SKM-1 treated with dmso at 0.1 percent for 144 hours (cell line): ENCODE data around the gene TGFB1.
"Not testable (repeated sequence)": the region's sequence is repeated elsewhere in the genome, so short reads cannot be mapped to it uniquely, and the experiment has no call there.

Experiments
- DNase-seq: peaks from one replicate; lab custom pipeline; 2025; ENCODE audit not compliant: unreplicated experiment; lab: John Stamatoyannopoulos, UW

The TGFB1 gene

DNA sequence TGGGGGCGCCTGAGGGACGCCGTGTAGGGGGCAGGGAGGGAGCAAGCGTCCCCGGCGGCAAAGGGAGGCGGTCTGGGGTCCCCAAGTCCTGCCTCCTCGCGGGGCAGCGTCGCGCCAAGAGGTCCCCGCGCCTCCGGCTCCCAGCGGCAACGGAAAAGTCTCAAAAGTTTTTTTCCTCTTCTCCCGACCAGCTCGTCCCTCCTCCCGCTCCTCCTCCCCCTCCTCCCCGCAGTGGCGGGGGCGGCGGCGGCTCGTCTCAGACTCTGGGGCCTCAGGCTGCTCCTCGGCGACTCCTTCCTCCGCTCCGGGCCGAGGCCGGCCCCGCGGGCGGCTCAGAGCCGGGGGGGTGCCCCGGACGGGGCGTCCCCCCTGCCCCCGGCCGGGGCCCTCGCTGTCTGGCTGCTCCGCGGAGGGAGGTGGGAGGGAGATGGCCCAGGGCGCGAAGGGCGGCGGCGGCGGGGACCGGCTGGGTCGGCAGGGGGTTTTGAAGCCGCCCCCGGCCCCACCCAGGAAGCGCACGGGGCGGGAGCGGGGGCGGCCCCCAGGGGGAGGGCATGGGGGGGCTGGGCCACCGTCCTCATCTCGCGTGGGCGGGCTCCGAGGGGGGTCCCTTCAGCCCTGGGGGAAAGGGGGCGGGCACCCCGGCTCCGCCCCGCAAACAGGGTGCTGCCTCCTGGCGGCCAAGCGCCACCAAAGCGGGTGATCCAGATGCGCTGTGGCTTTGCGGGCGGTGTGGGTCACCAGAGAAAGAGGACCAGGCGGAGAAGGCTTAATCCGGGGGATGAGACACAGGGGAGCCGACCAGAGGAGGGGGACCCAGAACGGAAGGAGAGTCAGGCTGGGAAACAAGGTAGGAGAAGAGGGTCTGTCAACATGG is at the start of gene TGFB1:
TSS of gene TGFB1 (minus strand) at position 457 of the 877 bp plus-strand sequence. CDS start 878 bp downstream, outside the sequence.
- peak; percentile 84 for DNase-seq

DNA sequence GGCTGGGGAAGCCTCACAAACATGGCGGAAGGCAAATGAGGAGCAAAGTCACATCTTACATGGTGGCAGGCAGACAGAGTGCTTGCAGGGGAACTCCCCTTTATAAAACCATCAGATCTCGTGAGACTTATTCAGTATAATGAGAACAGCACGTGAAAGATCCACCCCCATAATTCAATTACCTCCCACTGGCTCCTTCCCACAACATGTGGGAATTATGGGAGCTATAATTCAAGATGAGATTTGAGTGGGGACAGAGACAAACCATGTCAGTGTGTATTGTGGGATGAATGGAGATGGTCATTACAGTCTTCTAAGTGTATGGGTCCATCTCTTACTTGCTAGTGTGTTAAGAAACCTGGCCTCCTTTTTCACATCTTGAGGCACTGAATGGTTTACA is 48.3 kb upstream of the TGFB1 start:
- no peak for DNase-seq

DNA sequence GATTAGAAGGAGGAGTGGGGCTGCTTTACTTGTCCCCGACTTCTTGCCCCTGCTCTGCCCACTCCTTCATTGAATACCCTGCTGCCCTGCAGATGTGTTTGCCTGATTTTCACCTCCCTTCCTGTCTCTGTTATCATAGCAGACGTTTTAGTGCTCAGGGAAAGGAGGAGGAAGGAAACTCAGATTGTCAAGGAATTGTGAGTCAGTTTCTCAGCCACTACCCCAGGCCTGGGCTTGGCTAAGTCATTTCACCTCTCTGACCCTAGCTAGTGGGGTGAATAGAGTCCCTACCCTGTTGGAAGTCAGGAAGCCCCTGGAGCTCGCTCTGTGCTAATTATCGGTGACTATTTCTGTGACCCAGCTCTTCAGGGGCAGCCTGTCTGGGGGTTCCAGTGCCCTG is 47.8 kb upstream of the TGFB1 start:
- DNase-seq, result no peak

DNA sequence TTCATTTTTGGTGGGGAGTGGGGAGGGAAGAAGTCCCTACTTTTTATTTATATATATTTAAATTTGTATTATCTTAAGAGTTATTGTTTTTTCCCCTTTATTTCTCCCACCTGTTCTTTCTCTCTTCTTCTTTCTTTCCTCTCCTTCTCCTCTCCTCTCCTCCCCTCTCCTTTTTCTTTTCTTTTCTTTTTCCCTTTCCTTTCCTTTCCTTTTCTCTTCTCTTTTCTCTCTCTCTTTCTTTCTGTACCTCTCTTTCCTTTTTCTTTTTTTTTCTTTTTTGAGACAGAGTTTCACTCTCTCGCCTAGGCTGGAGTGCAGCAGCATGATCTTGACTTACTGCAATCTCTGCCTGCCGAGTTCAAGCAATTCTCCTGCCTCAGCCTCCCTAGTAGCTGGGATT is 45.8 kb upstream of the TGFB1 start:
- DNase-seq, result no peak

GRCh38 chr19:41399091-41399490 is 45.4 kb upstream of the TGFB1 start:
- no peak for DNase-seq

DNA sequence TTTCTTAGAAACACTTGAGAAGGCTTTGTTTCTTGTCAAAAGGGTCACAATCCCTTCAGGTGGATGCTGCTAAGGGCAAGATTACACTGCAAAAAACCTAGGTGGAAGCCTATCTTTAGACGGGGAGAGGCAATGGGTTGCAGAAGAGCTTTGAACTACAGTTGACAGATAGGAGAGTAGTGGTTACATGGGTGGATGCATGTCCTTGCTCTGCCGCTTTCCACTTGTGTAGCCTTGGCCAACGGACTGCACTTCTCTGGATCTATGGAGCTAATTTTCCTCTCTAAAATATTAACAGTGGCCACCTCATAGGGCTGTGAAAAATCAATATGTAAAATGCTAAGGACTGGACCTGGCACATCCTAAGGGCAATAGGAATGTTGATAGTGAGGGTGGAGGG is 44.9 kb upstream of the TGFB1 start:
- DNase-seq, result no peak

DNA sequence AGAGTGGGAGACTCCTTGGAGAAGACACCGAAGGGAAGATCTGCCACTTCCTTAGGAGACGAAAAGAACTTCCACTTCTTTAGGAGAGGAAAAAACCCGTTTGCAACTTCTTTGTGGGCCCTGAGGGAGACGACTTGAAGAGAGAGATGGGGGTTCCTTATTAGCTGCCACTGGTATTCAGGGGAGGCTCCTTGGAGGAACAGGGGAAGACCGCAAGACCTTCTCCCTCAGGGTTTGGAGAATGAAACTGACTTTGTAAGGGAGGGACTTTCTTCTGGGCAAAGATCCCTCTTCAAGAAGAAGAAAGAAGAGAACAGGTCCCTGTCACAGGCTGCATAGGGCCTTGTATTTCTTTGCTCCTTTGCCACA is 44.3 kb upstream of the TGFB1 start:
- no peak for DNase-seq

DNA sequence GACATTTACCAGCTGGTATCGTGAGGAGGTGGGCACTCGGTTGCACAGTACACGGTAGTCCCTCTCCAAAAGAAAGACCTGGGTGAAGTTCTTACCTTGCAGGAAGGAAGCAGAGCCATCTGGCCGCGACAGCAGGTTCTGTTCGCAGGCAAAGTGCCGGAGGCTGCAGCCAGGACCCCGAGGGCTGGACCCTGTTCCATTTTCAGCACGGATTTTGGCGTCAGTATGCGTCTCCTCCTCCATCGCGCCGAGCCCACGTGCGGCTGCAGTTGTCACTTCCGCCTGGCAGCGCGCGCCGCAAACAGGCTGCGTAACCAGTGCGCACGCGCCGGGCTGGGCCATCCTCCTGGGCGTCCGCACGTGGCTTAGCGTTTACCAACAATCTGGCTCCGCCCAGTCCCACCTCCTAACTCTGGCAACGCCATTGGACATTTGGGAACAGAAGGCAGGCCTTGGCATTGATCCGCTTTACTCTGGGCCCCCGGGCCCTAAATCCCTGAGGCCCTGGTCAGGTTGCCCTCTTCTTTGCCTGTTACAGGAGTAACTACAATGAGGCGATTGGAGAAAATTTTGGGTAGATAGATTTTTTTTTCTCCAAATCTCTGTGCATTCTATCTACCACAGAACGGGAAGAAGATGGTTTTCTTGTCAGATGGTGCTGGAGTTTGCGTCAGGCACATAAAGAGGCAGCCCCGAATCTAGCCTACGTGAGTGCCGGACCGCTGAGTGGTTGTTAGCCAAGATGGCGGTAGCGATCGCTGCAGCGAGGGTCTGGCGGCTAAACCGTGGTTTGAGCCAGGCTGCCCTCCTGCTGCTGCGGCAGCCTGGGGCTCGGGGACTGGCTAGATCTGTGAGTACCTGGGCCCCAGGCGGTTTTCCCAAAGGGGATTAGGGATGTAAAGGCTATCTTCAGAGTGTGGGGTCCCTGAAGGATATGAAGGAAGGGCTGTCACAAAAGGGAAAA is 43.6 kb upstream of the TGFB1 start, which contains the start of the genes BCKDHA and EXOSC5:
TSS of gene BCKDHA (plus strand) at position 733 of the 964 bp plus-strand sequence. CDS start at position 743, 10 bp downstream.
TSS of gene EXOSC5 (minus strand) at position 274 of the 964 bp plus-strand sequence. CDS start at position 243, 31 bp downstream.
- peak; percentile 99 for DNase-seq

DNA sequence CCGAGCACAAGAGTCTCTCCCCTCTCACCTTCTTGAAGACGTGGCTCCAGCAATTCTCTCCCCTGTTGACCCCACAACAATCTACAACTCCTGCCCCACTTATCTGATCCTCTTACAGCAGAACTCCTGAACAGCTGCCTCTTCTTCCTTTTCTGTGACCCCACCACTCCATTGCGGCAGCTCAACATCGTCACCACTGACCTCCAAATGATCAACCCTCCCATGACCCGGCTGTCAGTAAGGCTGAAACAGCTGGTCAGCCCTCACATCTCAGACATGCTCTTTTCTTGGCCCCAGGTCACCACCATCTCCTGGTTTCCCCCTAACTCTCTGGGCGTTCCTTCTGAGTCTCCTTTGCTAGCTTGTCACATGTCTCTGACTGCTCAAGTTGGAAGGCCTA is 41.6 kb upstream of the TGFB1 start:
- DNase-seq, result no peak

- no peak for DNase-seq
Observed at GRCh38 chr19:41392775-41393174, 39.1 kb upstream of the TGFB1 start.

DNA sequence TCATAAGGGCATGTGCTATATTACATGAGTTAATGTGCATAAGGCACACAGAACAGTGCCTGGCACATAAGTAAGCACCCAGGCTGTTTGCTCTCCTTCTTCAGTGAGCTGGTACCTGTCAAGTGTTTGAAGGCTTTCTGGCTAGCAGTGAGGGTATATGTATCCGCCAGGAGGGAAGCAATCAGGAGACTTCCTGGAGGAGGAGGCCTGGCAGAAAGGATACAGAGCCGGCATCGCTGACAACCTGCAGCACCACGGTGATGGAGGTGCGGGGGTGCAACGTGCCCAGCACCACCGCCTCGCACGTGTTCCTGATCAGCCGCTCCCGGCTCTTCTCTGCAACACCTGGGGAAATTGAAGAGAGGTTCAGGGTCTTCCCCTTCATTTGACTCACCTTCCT is 37.9 kb upstream of the TGFB1 start:
- no peak for DNase-seq

- no peak for DNase-seq
Observed at GRCh38 chr19:41386442-41386841, 32.7 kb upstream of the TGFB1 start.

DNA sequence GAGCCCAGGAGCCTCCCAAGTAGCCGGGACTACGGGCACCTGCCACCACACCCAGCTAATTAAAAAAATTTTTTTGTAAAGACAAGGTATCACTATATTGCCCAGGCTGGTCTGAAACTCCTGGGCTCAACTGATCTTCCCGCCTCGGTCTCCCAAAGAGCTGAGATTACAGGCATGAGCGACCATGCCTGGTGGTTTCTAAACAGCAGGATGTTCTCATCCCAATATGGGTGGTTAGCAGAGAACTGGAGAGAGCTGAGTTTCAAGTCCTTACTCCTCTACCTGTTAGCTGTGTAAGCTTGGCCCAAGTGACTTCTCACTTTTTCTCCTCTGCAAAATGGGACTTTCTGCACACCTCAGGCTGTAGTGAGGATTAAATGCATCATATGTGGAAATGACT is 30.6 kb upstream of the TGFB1 start:
- no peak for DNase-seq

DNA sequence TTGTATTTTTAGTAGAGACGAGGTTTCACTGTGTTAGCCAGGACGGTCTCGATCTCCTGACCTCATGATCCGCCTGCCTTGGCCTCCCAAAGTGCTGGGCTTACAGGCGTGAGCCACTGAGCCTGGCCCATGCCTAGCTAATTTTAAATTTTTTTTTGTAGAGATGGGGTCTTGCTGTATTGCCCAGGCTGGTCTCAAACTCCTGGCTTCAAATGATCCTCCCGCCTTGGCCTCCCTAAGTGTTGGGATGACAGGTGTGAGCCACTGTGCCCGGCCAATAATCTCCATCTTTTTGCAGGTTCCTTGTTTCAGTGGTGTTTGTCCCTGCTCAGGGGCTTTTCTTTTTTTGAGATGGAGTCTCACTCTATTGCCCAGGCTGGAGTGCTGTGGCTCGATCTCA is 27.8 kb upstream of the TGFB1 start:
- DNase-seq, result not testable (repeated sequence)

DNA sequence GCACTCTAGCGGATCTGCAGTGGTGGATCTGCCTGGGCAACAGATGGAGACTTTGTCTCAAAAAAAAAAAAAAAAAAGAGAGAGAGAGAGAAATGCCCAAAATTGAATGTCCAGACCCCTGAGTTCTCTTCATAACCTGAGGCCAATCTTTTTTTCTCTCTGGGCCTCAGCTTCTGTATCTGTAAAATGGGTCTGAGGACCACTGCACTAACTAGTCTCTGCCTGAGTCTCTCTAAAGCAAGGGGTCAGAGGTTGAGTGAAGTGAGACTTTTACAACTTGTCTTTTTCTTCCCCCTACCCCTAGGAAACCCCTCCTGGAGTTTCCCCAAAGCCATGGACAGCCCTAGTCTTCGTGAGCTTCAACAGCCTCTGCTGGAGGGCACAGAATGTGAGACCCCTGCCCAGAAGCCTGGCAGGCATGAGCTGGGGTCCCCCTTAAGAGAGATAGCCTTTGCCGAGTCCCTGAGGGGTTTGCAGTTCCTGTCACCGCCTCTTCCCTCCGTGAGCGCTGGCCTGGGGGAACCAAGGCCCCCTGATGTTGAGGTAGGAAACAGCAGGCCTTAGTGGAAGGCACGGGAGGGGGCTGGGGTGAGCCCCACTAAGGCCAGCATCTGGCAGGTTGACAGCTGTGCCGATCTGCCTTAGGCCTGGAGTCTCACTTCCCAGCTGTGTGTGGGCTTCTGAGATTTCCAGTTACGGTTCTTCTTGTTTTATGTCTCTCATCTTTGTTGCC is 24.4 kb upstream of the TGFB1 start:
- DNase-seq, result no peak

DNA sequence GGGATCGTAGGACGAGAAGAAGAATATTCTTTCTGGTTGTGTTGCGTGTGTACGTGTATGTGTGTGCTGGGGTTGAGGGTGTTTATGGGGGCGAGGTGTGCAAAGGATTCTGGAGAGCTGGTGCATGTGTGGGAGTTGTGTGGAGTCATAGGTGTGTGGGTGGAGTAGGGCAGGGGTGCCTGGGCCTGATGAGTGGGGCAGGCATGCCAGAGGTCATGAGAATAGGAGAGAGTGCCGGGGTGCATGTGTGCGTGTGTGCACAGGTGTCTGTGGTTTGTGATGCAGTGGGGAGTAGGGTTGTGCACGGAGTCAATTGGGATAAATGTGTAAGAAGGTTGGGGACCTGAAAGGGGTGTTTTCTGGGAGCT is 23.3 kb upstream of the TGFB1 start:
- no peak for DNase-seq

DNA sequence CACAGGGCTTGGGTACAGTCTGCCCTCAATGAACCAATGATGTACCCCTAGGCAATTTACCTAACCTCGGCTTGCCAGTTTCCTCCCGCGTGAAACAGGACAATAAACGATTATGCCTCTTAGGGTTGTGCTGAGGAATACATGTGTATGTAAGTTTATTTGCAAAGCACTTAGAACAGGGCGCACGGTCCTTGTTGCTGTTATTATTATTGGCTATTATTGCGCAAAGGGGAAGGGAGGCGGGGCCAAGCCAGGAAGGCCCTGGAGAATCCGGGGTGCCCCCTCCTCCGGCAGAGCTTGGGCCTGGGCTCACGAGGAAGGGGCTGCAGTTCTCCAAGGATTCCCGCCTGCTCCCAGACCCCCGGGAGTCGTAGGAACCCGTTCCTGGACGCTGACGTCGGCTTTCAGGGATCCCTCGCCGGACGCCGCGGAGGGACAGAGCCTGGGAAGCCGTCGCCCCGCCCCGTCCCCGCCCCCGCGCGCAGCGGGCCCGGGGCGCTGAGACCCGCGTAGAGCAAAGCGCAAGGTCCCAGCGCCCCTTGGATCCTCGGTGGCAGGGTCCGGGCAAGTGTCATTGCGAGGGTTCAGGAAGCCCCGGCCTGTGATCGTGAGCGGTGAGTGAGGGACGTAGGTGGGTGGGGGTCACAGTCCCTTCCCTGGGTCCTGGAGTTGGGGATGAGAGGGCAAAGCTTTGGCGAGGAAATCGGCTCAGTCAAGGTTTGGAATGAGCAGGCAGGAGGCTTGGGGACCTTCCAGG is 22.7 kb upstream of the TGFB1 start, which contains the start of gene TMEM91:
TSS of gene TMEM91 (plus strand) at position 293 of the 757 bp plus-strand sequence. CDS start 1,777 bp downstream, outside the sequence.
- no peak for DNase-seq

- no peak for DNase-seq
Observed at GRCh38 chr19:41373993-41374392, 20.3 kb upstream of the TGFB1 start.

DNA sequence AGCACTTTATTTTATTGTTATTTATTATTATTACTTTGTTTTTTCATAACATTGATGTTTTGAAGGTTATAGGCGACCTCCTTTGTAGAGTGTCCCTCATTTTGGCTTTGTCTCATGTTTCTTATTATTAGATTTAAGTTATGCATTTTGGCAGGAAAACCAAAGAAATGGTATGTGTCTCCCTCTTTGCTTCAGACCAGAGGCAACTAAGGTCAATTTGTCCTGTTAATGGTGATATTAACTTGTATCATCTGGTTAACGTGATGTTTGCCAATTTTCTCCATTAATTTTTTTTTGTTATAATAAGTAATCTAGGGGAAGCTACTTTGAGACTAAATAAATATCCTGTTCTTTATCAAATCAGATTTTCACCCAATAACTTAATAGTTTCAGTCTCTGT is 18.8 kb upstream of the TGFB1 start:
- DNase-seq, result no peak

GRCh38 chr19:41371541-41371940 is 17.8 kb upstream of the TGFB1 start:
- DNase-seq, result no peak
